Gastroesophageal sphincter (tissue), 4 donors: ENCODE measurements around the gene GMNN. TPM values are rescaled to one million over a fixed set of nuclear protein-coding genes. Genes with fewer than 3 reads are reported as not detected.
A peak's percentile ranks its signal among the peaks of the same experiment; 100 is the strongest.

Experiments
- ATAC-seq: fragments of 150-250 bp; one replicate; pipeline ENCODE4 v1.9.1; 2016; ENCODE audit warnings: mild to moderate bottlenecking, moderate library complexity
- H3K27ac ChIP-seq, 4 donors: fragments of 200-600 bp; sonication (generic) in 3 of 4; 1 replicate in 3 of 4; 2 replicates in 1 of 4; pipeline ENCODE4 v1.5.1; 2016 to 2019
- H3K27me3 ChIP-seq: fragments of 200-600 bp; sonication (generic); one replicate; pipeline ENCODE4 v1.5.1; 2019
- H3K36me3 ChIP-seq, 2 donors: fragments of 200-600 bp; sonication (generic); one replicate each; pipeline ENCODE4 v1.5.1; 2019; ENCODE audit warnings: control low read depth in 1 of 2
- H3K4me1 ChIP-seq, 3 donors: fragments of 200-600 bp; sonication (generic); 1 replicate in 2 of 3; 2 replicates in 1 of 3; pipeline ENCODE4 v1.5.1; 2016 to 2019; ENCODE audit warnings: control low read depth in 2 of 3
- H3K4me3 ChIP-seq, 2 donors: fragments of 200-600 bp; sonication (generic); one replicate each; pipeline ENCODE4 v1.5.1; 2019; ENCODE audit warnings: mild to moderate bottlenecking in 1 of 2, moderate library complexity in 1 of 2
- H3K9me3 ChIP-seq, 3 donors: fragments of 200-600 bp; sonication (generic); one replicate each; pipeline ENCODE4 v1.5.1; 2017 to 2019; ENCODE audit warnings: control low read depth in 2 of 3
- CTCF ChIP-seq, 4 experiments: fragments of 200-600 bp in 2 of 4; fragments of 450-650 bp in 2 of 4; sonication (generic) in 1 of 4; IDR thresholded peaks; one replicate each; pipeline ENCODE4 v1.5.1; 2017 to 2019; ENCODE audit warnings: antibody characterized with exemption in 4 of 4, mild to moderate bottlenecking in 2 of 4, moderate library complexity in 2 of 4
- EP300 ChIP-seq: sonication (generic); formaldehyde crosslinking; IDR thresholded peaks from one replicate; pipeline ENCODE4 v1.6.1; 2017; ENCODE audit warnings: antibody characterized with exemption, mild to moderate bottlenecking
- POLR2A ChIP-seq, 2 donors: fragments of 450-650 bp; IDR thresholded peaks; one replicate each; pipeline ENCODE4 v1.6.1; 2017; ENCODE audit warnings: antibody characterized with exemption in 2 of 2, mild to moderate bottlenecking in 2 of 2, moderate library complexity in 1 of 2
- POLR2AphosphoS5 ChIP-seq: sonication (generic); formaldehyde crosslinking; IDR thresholded peaks from one replicate; pipeline ENCODE4 v1.6.1; 2017; ENCODE audit warnings: antibody characterized with exemption
- WGBS, 2 donors: methylation state at CpG; one replicate each; pipeline ENCODE4 v1.1.5; 2018; ENCODE audit warnings: low coverage in 1 of 2; 5-methylcytosine and 5-hydroxymethylcytosine counted together
- total RNA-seq, 4 donors: library from RNA; depleted of rRNA; stranded (reverse); fragments of >200 nt; gene quantifications; one replicate each; pipeline ENCODE4 v1.1.0, GENCODE V29; 2016

GMNN gene
- total RNA-seq, 4 donors from 2014 or later, result 2.7 to 9.7 (median 4.0) TPM

- ATAC-seq, result no peak
- Histone ChIP-seq H3K9me3 (no peaks in the 10 kb centered on the region), H3K27ac (no peak overlapping the region), H3K4me1 (no peaks in the 10 kb centered on the region), H3K27me3 (no peaks in the 10 kb centered on the region), H3K4me3 (no peak overlapping the region), H3K36me3 (no peaks in the 10 kb centered on the region)
- no peak for TF ChIP-seq CTCF (IDR thresholded peaks at IDR 0.05)
Measured at GRCh38 chr6:24740861-24741260, 33.9 kb upstream of the GMNN start.

- Histone ChIP-seq H3K27me3 (no peaks in the 10 kb centered on the region), H3K36me3 (no peaks in the 10 kb centered on the region), H3K9me3 (no peaks in the 10 kb centered on the region), H3K27ac (no peak overlapping the region), H3K4me1 (no peaks in the 10 kb centered on the region), H3K4me3 (no peak overlapping the region)
- no peak for ATAC-seq
- TF ChIP-seq CTCF (IDR thresholded peaks at IDR 0.05) (no peak), POLR2A (IDR thresholded peaks at IDR 0.05) (no peak), EP300 (no peak), POLR2AphosphoS5 (no peak)
- 81 to 86% methylated on average over 3 to 5 of the region's 5 CpGs for WGBS, 2 donors
Measured at GRCh38 chr6:24742216-24742738, 32.5 kb upstream of the GMNN start.

GRCh38 chr6:24743265-24743943, 31.3 kb upstream of the GMNN start:
- peak overlapping the region in 1 of 4 donors; percentile 20 for H3K27ac ChIP-seq
- no peaks in the 10 kb centered on the region for H3K27me3 ChIP-seq
- H3K4me3 ChIP-seq, result no peak overlapping the region
- peak; percentile 43 for ATAC-seq
- no peaks in the 10 kb centered on the region for H3K9me3 ChIP-seq
- H3K36me3 ChIP-seq, result no peaks in the 10 kb centered on the region
- whole genome bisulfite sequencing, 2 donors, result 43 to 52% methylated on average over 2 of the region's 2 CpGs
- H3K4me1 ChIP-seq, result no peaks in the 10 kb centered on the region
- TF ChIP-seq CTCF (IDR thresholded peaks at IDR 0.05), result no peak
- no peak for TF ChIP-seq EP300
- peak; percentile 4 for TF ChIP-seq POLR2AphosphoS5

- H3K4me1 ChIP-seq, result no peaks in the 10 kb centered on the region
- no peak overlapping the region for H3K4me3 ChIP-seq
- H3K27me3 ChIP-seq, result no peaks in the 10 kb centered on the region
- H3K36me3 ChIP-seq, result no peaks in the 10 kb centered on the region
- ATAC-seq, result no peak
- TF ChIP-seq EP300 (no peak), POLR2AphosphoS5 (no peak), POLR2A (IDR thresholded peaks at IDR 0.05) (no peak), CTCF (IDR thresholded peaks at IDR 0.05) (no peak)
- WGBS, 2 donors, result 90 to 100% methylated on average over 2 to 3 of the region's 3 CpGs
- no peaks in the 10 kb centered on the region for H3K9me3 ChIP-seq
- peak overlapping the region in 1 of 4 donors; percentile 20 for H3K27ac ChIP-seq
Measured at GRCh38 chr6:24743944-24744335, 30.8 kb upstream of the GMNN start.

- TF ChIP-seq POLR2A (IDR thresholded peaks at IDR 0.05) (no peak), POLR2AphosphoS5 (no peak), CTCF (IDR thresholded peaks at IDR 0.05) (no peak), EP300 (no peak)
- Histone ChIP-seq H3K36me3 (no peaks in the 10 kb centered on the region), H3K9me3 (no peaks in the 10 kb centered on the region), H3K4me1 (no peaks in the 10 kb centered on the region), H3K27ac (no peak overlapping the region), H3K4me3 (no peak overlapping the region), H3K27me3 (no peaks in the 10 kb centered on the region)
- WGBS, 2 donors, result 64 to 87% methylated on average over 5 of the region's 5 CpGs
- ATAC-seq, result peak; percentile 25
Measured at GRCh38 chr6:24744911-24745310, 29.8 kb upstream of the GMNN start.
